ENCODE results near the gene APBA2.

- TF ChIP-seq CTCF (optimal IDR thresholded peaks at IDR 0.05 in 1 of 3, IDR thresholded peaks at IDR 0.05 in 1 of 3, conservative IDR thresholded peaks at IDR 0.05 in 1 of 3; ENCODE audit: extremely low read depth in 1 of 3, insufficient read depth in 2 of 3, low read length in 3 of 3), result no peak
- TF ChIP-seq EZH2 (IDR thresholded peaks at IDR 0.05; ENCODE audit: low read length), result no peak
Measured at GRCh38 chr15:28885128-28885629, 595 bp upstream of the APBA2 start.
